GM12878 (cell line): Measurements from ENCODE around the gene TRPV3. TPM values are rescaled to one million over a fixed set of nuclear protein-coding genes. Genes with fewer than 3 reads are reported as not detected.
"Not testable (repeated sequence)": the region's sequence is repeated elsewhere in the genome, so short reads cannot be mapped to it uniquely, and the experiment has no call there.

Experiments used
- ATAC-seq: fragments of 200-7000 bp; cut with Tn5 transposase; 3 replicates; pipeline ENCODE4 v1.9.1; 2020; ENCODE audit warnings: mild to moderate bottlenecking, moderate library complexity
- BruUV-seq: library from RNA; stranded (reverse); fragments of 400-500 nt; replicated peaks from 2 replicates; lab custom pipeline; 2021; lab: Mats Ljungman, UMichigan
- CTCF ChIA-PET: fragments of 300-600 bp; sonication (Branson Sonifier 250); formaldehyde crosslinking; extraction: SDS; loops from one replicate; lab custom pipeline; 2021; ENCODE audit warnings: inconsistent platforms; lab: Yijun Ruan, JAX
- POLR2A ChIA-PET: fragments of 350-600 bp; formaldehyde crosslinking; extraction: SDS; loops from one replicate; lab custom pipeline; 2021; ENCODE audit warnings: inconsistent platforms; lab: Charles Lee
- RAD21 ChIA-PET: fragments of 300-600 bp; sonication (Branson Sonifier 250); formaldehyde crosslinking; loops from one replicate; lab custom pipeline; 2023; ENCODE audit warnings: antibody characterized with exemption; ENCODE audit not compliant: unreplicated experiment; lab: Charles Lee
- SMC1A ChIA-PET: fragments of 300-600 bp; sonication (Branson Sonifier 250); formaldehyde crosslinking; loops from one replicate; lab custom pipeline; 2023; ENCODE audit not compliant: unreplicated experiment, uncharacterized antibody; lab: Charles Lee
- DNase-seq: peaks from one replicate; pipeline ENCODE4 v3.0.0-alpha.2; 2011; ENCODE audit warnings: low read depth, low spot score
- FAIRE-seq: peaks from 3 replicates; lab custom pipeline; 2011; peaks lifted over from hg19 to GRCh38; lab: Jason Lieb, UNC
- H2AFZ ChIP-seq: 2 replicates; pipeline ENCODE4 v1.6.0; 2011; ENCODE audit warnings: low read depth, low read length, control low read depth; ENCODE audit not compliant: control insufficient read depth
- H3K27ac ChIP-seq: 2 replicates; pipeline ENCODE4 v1.5.1; 2011; ENCODE audit warnings: control low read depth; ENCODE audit not compliant: control insufficient read depth, insufficient read depth
- H3K27me3 ChIP-seq, 2 experiments: replicated peaks in 1 of 2; 2 replicates each; pipeline versions ENCODE4 v1.6.0 to v1.6.1; 2011; ENCODE audit warnings: low read length in 1 of 2; ENCODE audit not compliant: control insufficient read depth in 2 of 2, insufficient read depth in 2 of 2
- H3K36me3 ChIP-seq, 2 experiments: 2 replicates each; pipeline ENCODE4 v1.5.1; 2011; ENCODE audit warnings: low read length in 1 of 2; ENCODE audit not compliant: control insufficient read depth in 2 of 2, insufficient read depth in 2 of 2
- H3K4me1 ChIP-seq: 2 replicates; pipeline ENCODE4 v1.6.1; 2011; ENCODE audit warnings: mild to moderate bottlenecking, low read length, moderate library complexity, mixed read lengths; ENCODE audit not compliant: control insufficient read depth, insufficient read depth
- H3K4me2 ChIP-seq: 2 replicates; pipeline ENCODE4 v1.6.0; 2011; ENCODE audit warnings: control low read depth; ENCODE audit not compliant: control insufficient read depth, insufficient read depth
- H3K4me3 ChIP-seq: fragments of 200-600 bp; sonication (generic); 2 replicates; pipeline ENCODE4 v1.5.1; 2016
- H3K79me2 ChIP-seq: 2 replicates; pipeline ENCODE4 v1.6.0; 2011; ENCODE audit warnings: low read length; ENCODE audit not compliant: control insufficient read depth, insufficient read depth
- H3K9ac ChIP-seq: 2 replicates; pipeline ENCODE4 v1.8.0; 2011; ENCODE audit warnings: low read length, control low read depth, mixed read lengths; ENCODE audit not compliant: control insufficient read depth, insufficient read depth
- H3K9me3 ChIP-seq: replicated peaks from 3 replicates; pipeline ENCODE4 v1.5.1; 2011; ENCODE audit warnings: mild to moderate bottlenecking, low read length; ENCODE audit not compliant: control insufficient read depth, insufficient read depth
- H4K20me1 ChIP-seq: 2 replicates; pipeline ENCODE4 v1.6.0; 2011; ENCODE audit not compliant: control insufficient read depth, insufficient read depth
- EP300 ChIP-seq, 2 experiments: fragments of 150-350 bp in 1 of 2; IDR thresholded peaks; 2 replicates each; pipeline ENCODE4 v1.6.1; 2011 to 2012; ENCODE audit warnings: low read depth in 2 of 2, low read length in 2 of 2, borderline replicate concordance in 1 of 2, improper control_type of control experiment in 1 of 2, inconsistent platforms in 1 of 2; ENCODE audit not compliant: control insufficient read depth in 1 of 2
- WGBS: methylation state at CpG from one replicate; pipeline ENCODE4 v1.1.6; 2016; ENCODE audit warnings: low lambda C conversion rate; ENCODE audit not compliant: insufficient replicate concordance, insufficient coverage; ENCODE audit errors: missing lambda C conversion rate; 5-methylcytosine and 5-hydroxymethylcytosine counted together
- in situ Hi-C: fragments of 300-500 bp; cut with MboI; formaldehyde crosslinking; loops from 9 replicates; pipeline ENCODE4 v1.14.3; 2018; ENCODE audit warnings: mixed read lengths
- intact Hi-C: fragments of 100-400 bp; cut with micrococcal nuclease; formaldehyde crosslinking; loops from one replicate; pipeline ENCODE4 v1.14.2; 2022; ENCODE audit not compliant: unreplicated experiment
- polyA plus RNA-seq, 11 experiments: library from polyadenylated mRNA; depleted of rRNA in 4 of 11; unstranded in 6 of 11; stranded (reverse) in 5 of 11; fragments of >200 nt; fragmentation: Nextera tagmentation in 4 of 11; fragmentation: Illumina TruSeq in 1 of 11; extraction: Ambion mirVana in 4 of 11; extraction: Trizol in 1 of 11; gene quantifications; 1 replicate in 1 of 11; 2 replicates in 10 of 11; pipeline versions ENCODE4 v1.2.1 to v1.2.3, GENCODE V29; 2011 to 2016; ENCODE audit warnings: inconsistent platforms in 2 of 11, missing spikeins in 2 of 11, low read depth in 1 of 11
- total RNA-seq, 4 experiments: library from RNA; depleted of rRNA in 3 of 4; stranded (reverse); fragments of >200 nt in 3 of 4; fragmentation: Illumina TruSeq in 1 of 4; extraction: Trizol in 1 of 4; gene quantifications; 2 replicates each; pipeline versions ENCODE4 v1.2.1 to v1.2.3, GENCODE V29; 2013 to 2021

The TRPV3 gene
- total and polyA plus RNA-seq, 10 of the 15 experiments (the other 5 are each of a cell fraction or from before 2014, with no cell fraction given): 0.52 to 12.0 (median 2.7) TPM

- FAIRE-seq (no peak), DNase-seq (no peak), ATAC-seq (no peak)
- ChIA-PET CTCF (no interaction called here), POLR2A (no interaction called here), RAD21 (no interaction called here), SMC1A (no interaction called here)
- Histone ChIP-seq H3K27me3 (no peaks in the 10 kb centered on the region), H2AFZ (no peak overlapping the region), H3K9me3 (no peaks in the 10 kb centered on the region), H3K36me3 (no peaks in the 10 kb centered on the region; a peak in 1 of 4 replicates), H3K79me2 (no peaks in the 10 kb centered on the region), H3K4me2 (no peak overlapping the region), H3K9ac (no peak overlapping the region), H3K27ac (no peak overlapping the region), H3K4me3 (no peak overlapping the region), H4K20me1 (no peaks in the 10 kb centered on the region), H3K4me1 (no peaks in the 10 kb centered on the region)
- intact Hi-C loops (no loop called here), in situ Hi-C loops (no loop called here)
- TF ChIP-seq EP300 (IDR thresholded peaks at IDR 0.05; ENCODE audit: borderline replicate concordance in 1 of 2, control insufficient read depth in 1 of 2, low read depth in 2 of 2, low read length in 2 of 2): no peak
- 81% methylated on average over 9 of the region's 9 CpGs for WGBS
- BruUV-seq: no TSS peak
Measured at GRCh38 chr17:3514873-3515272, 42.7 kb downstream of the TRPV3 start.

GRCh38 chr17:3514167-3514566 is 43.4 kb downstream of the TRPV3 start:
- DNase-seq, BruUV-seq, POLR2A ChIA-PET, intact Hi-C loops, H3K9ac ChIP-seq, H3K4me3 ChIP-seq, in situ Hi-C loops, H3K27me3 ChIP-seq, H2AFZ ChIP-seq, H3K79me2 ChIP-seq, H3K4me2 ChIP-seq, SMC1A ChIA-PET, CTCF ChIA-PET, H3K36me3 ChIP-seq, H3K4me1 ChIP-seq, H3K27ac ChIP-seq, RAD21 ChIA-PET, ATAC-seq, H4K20me1 ChIP-seq, FAIRE-seq, H3K9me3 ChIP-seq: not testable (repeated sequence)
- WGBS: 89% methylated on average over 11 of the region's 11 CpGs
